ENCODE data around the gene RAB3C. TPM values are rescaled to one million over a fixed set of nuclear protein-coding genes. Genes with fewer than 3 reads are reported as not detected.

Gene RAB3C
- total RNA-seq, 1 donor from 2014 or later: 1.8 TPM

- no peak for ATAC-seq
These were observed 251.7 kb downstream of the RAB3C start for GRCh38 chr5:58834242-58835225.

- ATAC-seq: no peak
These were observed 253.5 kb downstream of the RAB3C start for GRCh38 chr5:58836351-58836750.

DNA sequence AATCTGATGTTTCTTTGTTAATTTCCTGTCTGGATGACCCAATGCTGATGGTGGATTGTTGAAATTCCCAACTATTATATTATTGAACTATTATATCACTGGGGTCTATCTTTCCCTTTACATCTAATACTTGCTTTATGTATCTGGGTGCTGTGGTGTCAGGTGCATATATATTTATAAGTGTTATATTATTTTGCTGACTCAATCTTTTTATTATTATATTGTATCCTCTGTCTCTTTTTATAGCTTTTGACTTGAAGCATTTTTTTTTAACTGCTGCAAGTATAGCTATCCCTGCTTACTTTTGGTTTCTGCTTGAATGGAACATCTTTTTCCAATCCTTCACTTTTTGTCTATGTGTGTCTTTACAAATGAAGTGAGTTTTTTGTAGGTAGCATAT lies 255.9 kb downstream of the RAB3C start:
- ATAC-seq: no peak

GRCh38 chr5:58842852-58843251 lies 260.0 kb downstream of the RAB3C start:
- ATAC-seq: no peak

DNA sequence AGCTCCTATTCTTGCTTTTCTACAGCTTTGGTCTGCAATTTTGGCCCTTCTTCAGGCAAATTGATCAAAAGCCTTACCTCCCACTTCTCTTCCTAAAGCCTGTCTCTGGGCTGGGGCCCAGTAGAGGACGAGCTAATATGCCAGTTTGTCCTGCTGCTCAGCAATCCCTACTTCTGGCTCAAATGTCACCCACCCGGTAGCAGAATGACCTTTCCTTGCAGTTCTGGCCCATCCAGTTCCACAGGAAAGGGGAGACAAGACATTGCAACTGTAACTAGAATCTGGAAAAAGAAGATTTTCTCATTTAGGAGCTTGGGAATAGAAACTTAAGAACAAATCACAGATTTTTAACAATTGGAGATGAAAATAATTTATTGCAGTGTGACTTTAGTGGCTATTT lies 261.5 kb downstream of the RAB3C start:
- ATAC-seq: no peak

GRCh38 chr5:58847041-58847440 lies 264.2 kb downstream of the RAB3C start:
- no peak for ATAC-seq

DNA sequence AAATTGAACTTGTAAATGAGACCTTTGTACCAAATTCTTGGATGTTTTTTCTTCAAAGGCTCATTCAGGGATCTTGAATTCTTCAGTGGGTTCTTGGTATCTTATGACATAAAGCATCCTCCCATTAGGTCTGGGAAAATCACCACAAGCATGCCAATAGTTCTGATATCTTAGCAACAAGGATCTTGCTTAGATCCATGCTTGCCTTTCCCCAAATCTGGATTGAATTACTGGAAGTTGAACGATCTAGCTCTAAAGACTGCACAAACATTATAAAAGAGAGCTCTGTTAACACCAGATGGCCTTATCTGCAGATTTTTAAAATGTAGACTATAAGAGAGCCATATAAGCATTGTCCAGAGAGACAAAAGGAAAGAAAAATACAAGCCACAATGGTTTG lies 266.3 kb downstream of the RAB3C start:
- ATAC-seq: no peak

GRCh38 chr5:58849921-58850667 lies 267.2 kb downstream of the RAB3C start:
- peak; percentile 38 for ATAC-seq

DNA sequence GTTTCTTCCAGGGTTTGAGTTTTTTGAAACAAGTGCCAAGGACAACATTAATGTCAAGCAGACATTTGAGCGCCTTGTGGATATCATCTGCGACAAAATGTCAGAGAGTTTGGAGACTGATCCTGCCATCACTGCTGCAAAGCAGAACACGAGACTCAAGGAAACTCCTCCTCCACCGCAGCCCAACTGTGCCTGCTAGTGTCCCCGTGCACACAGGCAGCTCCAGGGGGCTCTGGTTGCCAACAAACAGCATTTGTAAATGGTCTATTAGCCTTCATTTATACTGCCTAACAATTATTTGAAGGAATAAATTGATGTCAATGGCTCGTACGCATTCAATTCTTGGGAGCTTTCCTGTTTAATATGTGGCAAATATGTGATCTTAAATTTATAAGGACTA lies 268.3 kb downstream of the RAB3C start:
- no peak for ATAC-seq

GRCh38 chr5:58851571-58851970 lies 268.7 kb downstream of the RAB3C start:
- ATAC-seq: no peak

DNA sequence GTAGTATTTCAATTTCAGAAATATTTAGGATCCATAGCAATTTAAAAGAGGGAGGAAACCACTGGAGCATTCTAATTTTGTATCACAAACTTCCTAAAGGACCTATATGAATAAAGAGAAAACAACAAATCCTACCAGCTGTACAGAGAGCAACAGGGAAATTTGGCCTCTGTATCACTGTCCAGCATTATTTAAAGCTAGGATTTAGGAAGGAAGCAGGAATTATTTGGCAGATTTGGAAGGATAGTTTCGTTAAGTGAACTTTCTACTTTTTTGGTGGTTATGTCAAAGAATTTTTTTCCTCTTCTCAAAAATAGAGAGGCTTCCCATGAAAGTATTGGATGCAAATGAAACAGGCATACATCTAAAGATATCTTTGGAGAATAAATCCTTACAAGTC lies 269.7 kb downstream of the RAB3C start:
- ATAC-seq: no peak

GRCh38 chr5:58854441-58854840 lies 271.6 kb downstream of the RAB3C start:
- ATAC-seq: no peak

DNA sequence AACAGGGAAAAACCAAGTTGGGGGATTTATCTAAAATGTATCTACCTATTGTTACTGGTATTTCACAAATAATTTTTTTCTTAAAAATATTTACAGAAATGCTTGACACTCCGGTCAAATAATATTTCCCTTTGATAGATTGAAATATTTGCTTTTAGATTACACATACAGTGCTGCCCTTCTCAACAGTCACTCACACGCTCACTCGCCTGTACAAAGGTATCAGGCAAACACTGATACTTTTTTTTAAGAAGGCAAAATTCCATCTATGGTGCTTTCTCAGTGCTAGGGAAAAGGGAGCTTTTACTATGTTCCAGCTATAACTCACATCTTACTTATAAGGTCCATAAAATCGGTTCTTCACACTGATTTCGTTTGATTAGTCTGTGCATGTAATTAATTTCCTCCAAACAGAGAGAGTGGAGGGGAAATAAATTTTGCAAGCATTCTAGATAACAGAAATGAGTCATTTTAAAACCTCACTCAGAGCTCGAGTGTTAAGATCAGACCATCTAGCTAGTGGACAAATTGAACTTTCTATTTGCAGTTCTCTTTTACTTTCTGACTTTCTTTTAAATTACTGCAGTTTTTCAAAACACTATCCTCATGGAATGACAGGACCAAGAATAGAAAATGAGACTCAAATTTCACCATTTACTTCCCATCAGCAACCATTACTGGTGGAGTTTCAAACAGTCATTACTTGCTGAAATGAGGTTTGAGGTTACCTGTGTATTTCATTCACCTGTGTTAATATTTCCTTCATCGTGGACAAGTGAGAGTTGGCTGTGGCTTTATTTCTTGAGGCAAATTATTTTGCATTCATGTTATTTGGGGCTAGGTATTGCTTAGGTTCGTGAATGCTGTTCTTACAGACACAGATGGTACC lies 273.2 kb downstream of the RAB3C start:
- ATAC-seq: no peak

GRCh38 chr5:58857609-58858008 lies 274.7 kb downstream of the RAB3C start:
- no peak for ATAC-seq

DNA sequence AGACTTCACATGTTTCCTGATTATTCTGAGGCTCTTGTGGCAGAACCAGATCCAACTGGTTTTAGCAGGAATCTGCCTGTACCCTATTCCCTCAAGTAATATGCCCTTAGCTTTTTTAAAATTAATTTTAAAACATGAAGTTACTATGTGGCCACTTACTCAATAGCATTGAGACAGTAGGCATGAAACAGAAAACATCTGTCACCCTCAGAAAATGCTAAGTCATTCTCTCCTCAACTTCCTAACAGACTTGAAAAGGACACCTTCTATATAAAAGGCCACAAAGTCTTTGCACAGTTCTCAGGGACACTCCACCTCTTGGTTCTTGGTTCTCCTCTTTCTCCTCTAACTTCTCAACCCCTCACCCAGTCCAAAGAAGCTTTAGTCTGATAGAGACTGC lies 277.8 kb downstream of the RAB3C start:
- ATAC-seq: no peak

DNA sequence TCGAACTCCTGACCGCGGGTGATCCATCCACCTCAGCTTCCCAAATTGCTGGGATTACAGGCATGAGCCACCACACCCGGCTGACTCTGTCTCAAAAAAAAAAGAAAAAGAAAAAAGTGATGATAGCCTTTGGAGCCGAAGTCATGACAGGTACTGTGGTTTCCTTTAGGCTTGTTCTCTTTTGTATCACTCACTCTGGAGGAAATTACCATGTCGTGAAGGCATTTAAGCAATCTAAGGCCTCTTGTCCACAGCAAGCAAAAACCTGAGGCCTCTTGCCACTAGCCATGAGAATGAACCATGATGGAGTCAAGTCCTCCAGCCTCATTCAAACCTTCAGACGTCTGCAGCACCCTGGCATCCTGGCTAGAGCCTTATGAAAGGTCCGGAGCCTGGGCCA lies 286.1 kb downstream of the RAB3C start:
- ATAC-seq: no peak

DNA sequence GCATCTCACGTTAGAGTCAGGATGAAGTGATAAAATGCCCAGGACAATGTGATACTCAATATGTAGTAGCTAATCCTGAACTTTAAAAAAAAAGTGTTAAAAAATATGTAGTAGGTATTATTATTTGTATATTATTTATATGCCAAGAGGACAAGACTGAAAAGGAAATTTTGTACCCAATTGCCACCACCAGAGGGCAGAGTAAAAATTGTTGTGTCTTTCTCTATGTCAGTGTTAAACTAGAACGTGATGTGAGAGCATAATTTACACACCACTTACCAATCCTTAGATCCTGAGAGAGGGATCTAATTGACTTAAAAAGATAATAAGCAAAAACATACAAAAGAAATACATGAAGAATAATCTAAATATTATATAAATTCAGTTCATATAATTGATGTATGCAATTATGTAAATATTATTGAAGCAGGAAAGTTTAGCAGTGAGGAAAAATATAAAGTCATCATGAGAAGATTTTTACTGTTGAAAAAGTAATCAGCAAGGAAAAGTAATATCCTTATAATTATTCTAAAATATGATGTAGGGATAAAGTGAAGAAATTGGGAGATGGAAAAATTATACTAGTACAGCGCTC lies 288.9 kb downstream of the RAB3C start:
- no peak for ATAC-seq

GRCh38 chr5:58872670-58873273 lies 289.9 kb downstream of the RAB3C start:
- no peak for ATAC-seq

- ATAC-seq: no peak
These were observed 292.7 kb downstream of the RAB3C start for GRCh38 chr5:58875599-58875998.

DNA sequence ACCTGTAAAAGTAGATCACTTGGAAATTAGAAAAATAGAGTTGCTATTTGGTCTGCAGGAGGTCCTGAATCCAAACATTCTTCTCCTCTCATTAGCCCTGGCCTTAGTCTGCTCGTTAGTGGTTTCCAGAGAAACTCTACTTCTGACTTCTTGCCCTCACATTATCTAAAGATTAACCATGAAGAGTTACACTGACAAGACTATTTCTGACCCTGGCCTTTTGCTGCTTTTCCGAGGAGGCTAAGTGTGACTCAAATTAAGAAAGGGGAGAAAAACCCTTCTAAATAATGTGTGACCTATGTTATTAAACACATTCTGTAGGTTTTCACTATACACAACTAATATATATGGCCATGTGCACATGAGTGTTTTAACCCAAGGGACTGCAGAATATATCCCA lies 302.4 kb downstream of the RAB3C start:
- no peak for ATAC-seq

GRCh38 chr5:58886315-58887207 lies 303.7 kb downstream of the RAB3C start:
- ATAC-seq: peak; percentile 82

Measured in esophagus mucosa (tissue), 1 donor.